GM21529 (cell line): ENCODE data around the gene PSMD13.
"Not testable (repeated sequence)": the region's sequence is repeated elsewhere in the genome, so short reads cannot be mapped to it uniquely, and the experiment has no call there.

Experiments used
- ATAC-seq: cut with Tn5 transposase; IDR thresholded peaks from one replicate; pipeline ENCODE4 v1.9.1; 2021; ENCODE audit not compliant: unreplicated experiment

Gene PSMD13

GRCh38 chr11:216081-216974 is 20.4 kb upstream of the PSMD13 start:
- ATAC-seq, result no peak

GRCh38 chr11:217704-218103 is 19.1 kb upstream of the PSMD13 start:
- no peak for ATAC-seq

GRCh38 chr11:218815-219593 is 17.8 kb upstream of the PSMD13 start:
- ATAC-seq, result no peak

GRCh38 chr11:220641-221215 is 16.0 kb upstream of the PSMD13 start:
- not testable (repeated sequence) for ATAC-seq

GRCh38 chr11:221539-221938 is 15.2 kb upstream of the PSMD13 start:
- ATAC-seq, result no peak

GRCh38 chr11:221998-222789 is 14.6 kb upstream of the PSMD13 start:
- no peak for ATAC-seq

GRCh38 chr11:223026-223789 is 13.6 kb upstream of the PSMD13 start:
- no peak for ATAC-seq

- no peak for ATAC-seq
Measured at GRCh38 chr11:223884-224283, 12.9 kb upstream of the PSMD13 start.

GRCh38 chr11:224424-224823 is 12.4 kb upstream of the PSMD13 start:
- ATAC-seq, result no peak

GRCh38 chr11:225734-226453 is 10.9 kb upstream of the PSMD13 start:
- ATAC-seq, result peak; percentile 70

GRCh38 chr11:227824-228379 is 8.9 kb upstream of the PSMD13 start:
- ATAC-seq, result no peak

GRCh38 chr11:230431-230830 is 6.3 kb upstream of the PSMD13 start:
- no peak for ATAC-seq

GRCh38 chr11:232783-233565 is 3.8 kb upstream of the PSMD13 start:
- ATAC-seq, result no peak

GRCh38 chr11:235180-235579 is 1.6 kb upstream of the PSMD13 start:
- ATAC-seq, result no peak

GRCh38 chr11:235609-235996 is 1.2 kb upstream of the PSMD13 start:
- ATAC-seq, result peak; percentile 23

- ATAC-seq, result peak; percentile 74
Measured at GRCh38 chr11:235997-236773, 591 bp upstream of the PSMD13 start, which contains the start of gene SIRT3. Gene SIRT3, minus strand, starts transcription at chr11:236342. Its CDS starts 14 bp downstream, at chr11:236328.

- ATAC-seq, result not testable (repeated sequence)
Measured at GRCh38 chr11:238346-238745, 1.6 kb downstream of the PSMD13 start.

- no peak for ATAC-seq
Measured at GRCh38 chr11:240315-240714, 3.5 kb downstream of the PSMD13 start.
